Caki2 (cell line): ENCODE results near the gene RGS14. TPM values are rescaled to one million over a fixed set of nuclear protein-coding genes. Genes with fewer than 3 reads are reported as not detected.

Experiments
- DNase-seq: peaks from one replicate; pipeline ENCODE4 v3.0.0-alpha.2; 2015; ENCODE audit warnings: low read depth
- in situ Hi-C: cut with HindIII; loops from 2 replicates; pipeline ENCODE4 v1.10.0; 2016; ENCODE audit warnings: low sequenced_read_pairs, low pct_unique_long_range_greater_than_20kb, mixed read lengths
- total RNA-seq: library from RNA; depleted of rRNA; stranded (reverse); fragments of >200 nt; shearing (Covaris generic); gene quantifications from 2 replicates; pipeline ENCODE4 v1.2.3, GENCODE V29; 2014; ENCODE audit warnings: low replicate concordance; rRNA removed

RGS14 gene, protein sequence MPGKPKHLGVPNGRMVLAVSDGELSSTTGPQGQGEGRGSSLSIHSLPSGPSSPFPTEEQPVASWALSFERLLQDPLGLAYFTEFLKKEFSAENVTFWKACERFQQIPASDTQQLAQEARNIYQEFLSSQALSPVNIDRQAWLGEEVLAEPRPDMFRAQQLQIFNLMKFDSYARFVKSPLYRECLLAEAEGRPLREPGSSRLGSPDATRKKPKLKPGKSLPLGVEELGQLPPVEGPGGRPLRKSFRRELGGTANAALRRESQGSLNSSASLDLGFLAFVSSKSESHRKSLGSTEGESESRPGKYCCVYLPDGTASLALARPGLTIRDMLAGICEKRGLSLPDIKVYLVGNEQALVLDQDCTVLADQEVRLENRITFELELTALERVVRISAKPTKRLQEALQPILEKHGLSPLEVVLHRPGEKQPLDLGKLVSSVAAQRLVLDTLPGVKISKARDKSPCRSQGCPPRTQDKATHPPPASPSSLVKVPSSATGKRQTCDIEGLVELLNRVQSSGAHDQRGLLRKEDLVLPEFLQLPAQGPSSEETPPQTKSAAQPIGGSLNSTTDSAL
- total RNA-seq: 97.6 and 107 TPM in 2 replicates

DNA sequence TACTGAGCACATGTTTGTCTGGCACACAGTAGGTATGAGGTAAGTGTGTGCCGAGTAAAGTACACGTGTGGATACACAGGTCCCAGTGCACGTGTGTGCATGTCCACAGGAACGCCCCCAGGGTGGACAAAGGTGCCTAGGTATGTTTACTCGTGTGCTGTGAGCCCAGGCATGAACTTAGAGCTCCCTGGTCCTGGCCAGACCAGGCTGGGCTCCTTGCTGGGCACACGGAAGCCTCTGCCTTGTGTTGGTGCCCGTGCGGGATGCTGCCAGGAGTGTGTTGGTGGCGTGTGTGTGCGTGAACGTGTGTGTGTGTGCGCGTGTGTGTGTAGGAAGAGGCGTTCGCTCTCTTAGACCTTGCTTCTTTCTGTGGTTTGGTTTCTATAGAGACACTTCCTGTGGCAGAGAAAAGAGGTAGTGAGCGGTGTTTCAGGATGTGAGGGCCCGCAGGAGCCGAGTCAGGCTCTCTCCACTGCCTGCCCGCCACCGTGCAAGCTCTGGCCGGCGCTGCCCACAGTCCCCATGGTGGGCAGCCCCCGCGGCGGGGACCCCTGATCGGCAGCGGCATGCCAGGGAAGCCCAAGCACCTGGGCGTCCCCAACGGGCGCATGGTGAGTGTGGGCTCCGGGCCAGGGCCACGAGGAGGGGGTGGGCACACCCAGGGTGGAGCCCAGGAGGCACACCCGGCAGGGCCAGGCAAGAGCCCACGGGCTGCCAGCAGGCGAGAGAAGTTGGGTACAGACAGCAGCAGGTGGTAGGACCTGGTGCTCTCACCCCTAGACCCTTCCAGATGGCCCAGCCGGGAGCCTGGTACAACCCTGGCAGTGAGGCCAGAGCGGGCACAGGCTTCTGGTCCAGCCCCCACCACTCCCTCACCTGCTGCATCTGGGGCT lies at the start of gene RGS14:
TSS of gene RGS14 (plus strand) at position 466 of the 893 bp plus-strand sequence. CDS start at position 567, 101 bp downstream.
- in situ Hi-C loops: no loop called here
- no peak for DNase-seq

DNA sequence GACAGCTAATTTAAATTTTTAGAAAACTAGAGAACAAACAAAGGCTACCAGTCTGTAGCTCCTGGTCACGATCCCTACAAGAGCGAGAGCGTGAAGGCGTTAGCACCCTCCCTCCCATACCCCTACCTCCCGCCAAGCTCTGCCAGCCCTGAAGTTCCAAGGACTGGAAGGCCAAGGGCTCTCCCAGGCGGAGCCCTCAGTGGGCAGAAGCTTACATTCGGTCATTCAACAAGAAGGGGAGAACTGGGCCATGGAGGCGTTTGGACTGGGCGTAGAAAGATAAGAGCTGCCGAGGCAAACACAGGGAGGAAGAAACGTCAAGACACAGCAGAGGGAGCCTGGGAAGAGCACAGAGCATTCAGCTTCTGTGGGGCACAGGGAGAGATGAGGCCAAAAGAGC lies 49.0 kb upstream of the RGS14 start:
- in situ Hi-C loops: no loop called here
- DNase-seq: no peak

DNA sequence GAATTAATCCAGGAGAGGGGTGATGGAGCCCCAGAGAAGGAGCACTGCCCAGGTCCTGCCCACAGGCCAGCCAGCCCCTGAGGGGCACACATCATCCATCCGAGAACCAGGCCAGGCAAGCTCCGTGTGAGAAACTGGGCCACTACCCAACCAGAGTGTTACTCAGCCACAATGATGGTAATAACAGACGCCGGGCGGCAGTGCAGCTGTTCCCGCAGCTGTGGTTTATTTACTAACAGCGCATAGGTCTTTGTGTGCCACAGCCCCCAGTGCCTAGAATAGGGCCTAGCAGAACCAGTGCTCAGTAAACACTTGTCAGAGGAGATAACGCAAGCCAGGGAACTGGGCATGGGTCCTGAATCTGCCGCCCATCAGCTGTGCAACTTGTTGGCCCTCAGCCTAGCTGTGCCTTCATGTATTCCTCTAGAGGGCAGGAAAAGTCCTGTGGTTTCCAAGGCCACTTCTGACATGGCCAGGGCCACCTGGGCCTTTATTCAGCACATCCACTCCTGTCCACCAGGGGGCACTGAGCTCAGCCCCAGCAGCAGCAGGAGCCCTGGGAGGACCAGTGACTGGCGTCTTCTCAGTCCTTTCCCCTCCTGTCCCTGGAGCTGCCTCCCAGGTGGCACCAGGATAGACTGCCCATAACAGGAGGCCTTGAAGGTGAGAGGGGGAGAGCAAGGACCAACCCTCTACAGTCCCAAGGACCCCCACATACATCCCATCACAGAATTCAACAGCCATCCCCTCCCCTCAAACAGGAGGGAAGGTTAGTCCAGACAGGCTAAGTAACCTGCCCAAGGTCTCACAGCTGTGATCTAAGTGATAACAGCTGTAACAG lies 48.2 kb upstream of the RGS14 start:
- in situ Hi-C loops: no loop called here
- DNase-seq: peak; percentile 78

DNA sequence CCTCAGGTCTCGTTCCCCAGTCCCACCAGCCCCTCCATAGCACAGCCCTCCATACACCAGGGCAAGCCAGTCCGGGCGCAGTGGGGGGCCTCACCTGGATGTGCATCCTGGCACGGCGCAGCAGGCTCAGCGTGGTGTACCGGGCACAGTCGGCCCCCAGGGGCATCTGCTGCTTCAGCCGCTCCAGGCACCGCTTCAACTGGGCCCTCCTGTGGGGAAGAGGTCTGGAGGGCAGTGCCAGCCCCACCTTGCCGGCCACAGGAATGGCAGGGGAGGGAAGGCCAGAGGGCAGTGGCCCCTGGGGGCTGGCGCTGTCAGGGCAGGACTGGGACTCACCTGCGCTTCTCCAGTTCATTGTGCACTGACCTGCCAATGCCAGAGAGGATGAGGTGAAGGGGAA lies 47.4 kb upstream of the RGS14 start:
- in situ Hi-C loops: no loop called here
- no peak for DNase-seq

DNA sequence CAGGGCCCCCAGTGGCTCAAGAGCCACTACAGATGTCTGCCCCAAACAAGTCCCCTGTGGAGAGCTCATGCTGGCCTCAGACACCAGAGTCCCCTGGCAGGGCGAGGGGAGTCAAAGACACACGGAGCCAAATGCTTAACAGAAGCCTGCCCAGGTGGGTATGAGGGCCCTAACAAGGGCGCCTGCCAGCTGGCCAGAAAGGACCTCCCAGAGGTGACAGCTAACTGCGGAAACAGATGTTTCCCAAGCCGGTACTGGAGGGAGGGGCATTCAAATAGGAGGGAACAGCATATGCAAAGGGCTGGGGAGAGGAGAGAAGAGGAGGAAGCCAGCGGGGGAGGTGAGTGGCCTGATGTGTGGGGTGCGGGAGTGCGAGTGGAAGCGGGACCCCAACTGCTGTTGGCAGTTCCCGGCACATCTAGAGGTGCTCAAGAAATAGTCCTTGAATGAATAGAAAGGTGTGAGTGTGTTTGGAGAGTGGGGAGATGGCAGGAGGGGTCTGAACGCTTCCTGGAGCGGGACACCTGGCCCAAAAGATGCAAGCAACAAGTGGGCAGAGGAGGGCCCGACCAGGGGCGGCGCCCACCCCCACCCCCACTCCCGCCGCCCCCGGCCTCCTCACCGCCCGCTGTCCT lies 46.9 kb upstream of the RGS14 start:
- DNase-seq: peak; percentile 44
- in situ Hi-C loops: no loop called here

DNA sequence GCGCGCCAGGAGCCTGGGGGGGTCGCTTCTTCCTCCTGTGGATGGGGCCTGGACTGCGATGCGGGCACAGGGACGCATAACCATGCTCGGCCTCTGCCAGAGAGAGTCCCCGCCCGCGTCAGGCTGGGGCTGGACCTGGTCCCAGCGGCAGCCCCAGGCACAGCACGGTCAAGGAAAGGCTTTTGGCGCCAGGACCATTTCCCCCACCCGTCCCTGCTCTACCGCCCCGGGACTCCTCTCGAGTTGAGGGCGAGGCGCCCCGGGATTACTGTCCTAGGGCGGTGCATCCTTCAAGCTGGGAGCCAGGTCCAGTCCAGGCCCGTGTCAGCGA lies 46.4 kb upstream of the RGS14 start:
- no peak for DNase-seq
- in situ Hi-C loops: no loop called here

DNA sequence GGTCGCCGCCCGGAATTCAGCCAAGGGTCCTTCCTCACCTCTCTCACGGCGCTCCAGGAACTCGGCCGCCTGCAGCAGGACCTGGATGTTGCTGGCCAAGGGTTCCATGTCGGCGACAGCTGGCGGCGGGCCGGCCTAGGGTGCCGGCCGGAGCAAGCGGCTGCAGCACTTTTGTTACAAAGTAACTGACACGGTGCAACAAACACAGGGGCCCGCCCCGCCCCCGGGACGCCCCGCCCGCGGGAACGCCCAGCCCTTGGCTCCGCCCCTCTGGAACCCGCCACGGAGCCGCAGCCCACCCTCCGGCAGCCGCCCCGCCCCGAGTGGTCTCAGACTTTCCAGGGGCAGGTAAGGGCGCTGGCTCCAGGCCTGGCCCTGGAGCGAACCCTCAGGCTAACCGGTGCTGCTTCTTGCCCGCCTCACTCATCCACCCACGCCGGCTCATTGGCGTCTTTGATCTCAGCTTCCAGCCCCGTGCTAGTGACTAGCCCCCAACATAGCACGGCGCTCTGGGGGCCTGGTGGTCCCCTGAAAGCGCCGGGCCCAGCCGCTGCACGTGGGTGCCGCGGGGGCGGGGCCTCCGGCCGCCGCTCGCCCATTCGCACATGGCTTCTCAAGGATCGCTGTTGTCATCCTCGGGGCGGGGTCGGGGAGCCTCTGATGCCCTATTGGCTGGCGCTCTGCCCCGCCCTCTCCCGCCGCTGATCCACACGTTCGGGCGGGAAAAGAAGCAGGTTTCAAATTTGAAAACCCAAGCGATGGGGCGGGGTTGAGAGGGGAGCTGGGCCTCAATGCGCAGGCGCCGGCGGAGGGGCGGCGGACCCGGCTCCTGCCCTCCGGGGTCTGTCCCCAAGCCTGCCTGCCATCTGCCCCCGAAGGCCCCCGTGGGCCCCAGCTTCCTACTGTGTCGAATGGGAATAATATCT lies 45.7 kb upstream of the RGS14 start, which contains the start of gene MXD3:
TSS of gene MXD3 (minus strand) at position 176 of the 926 bp plus-strand sequence. CDS start at position 108, 68 bp downstream.
- peak; percentile 99 for DNase-seq
- in situ Hi-C loops: no loop called here

DNA sequence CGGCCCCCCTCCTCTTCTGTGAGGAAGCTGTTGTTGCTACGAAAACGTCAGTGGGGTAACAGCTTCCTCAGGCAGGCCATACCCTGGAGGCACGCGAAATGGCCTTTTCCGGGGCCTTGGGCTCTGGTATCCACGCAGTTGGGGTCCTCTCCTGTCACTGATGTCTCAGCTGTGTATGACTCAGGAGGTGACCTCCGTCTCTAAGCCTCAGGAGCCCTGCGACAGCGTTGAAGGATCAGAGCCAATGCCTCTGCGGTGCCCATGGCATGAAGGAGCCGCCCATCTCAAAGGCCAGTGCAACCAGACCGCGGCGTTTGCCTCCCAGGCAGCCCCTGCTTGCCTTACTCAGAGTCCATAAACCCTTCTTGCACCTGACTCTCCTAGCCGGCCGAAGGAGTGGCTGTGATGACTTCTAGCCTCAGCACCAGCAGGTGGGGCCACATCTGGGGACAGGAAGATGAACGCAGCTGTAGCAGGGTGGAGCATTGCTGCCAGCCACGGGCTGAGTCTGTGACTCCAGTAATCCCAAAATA lies 45.0 kb upstream of the RGS14 start:
- peak; percentile 83 for DNase-seq
- in situ Hi-C loops: no loop called here

DNA sequence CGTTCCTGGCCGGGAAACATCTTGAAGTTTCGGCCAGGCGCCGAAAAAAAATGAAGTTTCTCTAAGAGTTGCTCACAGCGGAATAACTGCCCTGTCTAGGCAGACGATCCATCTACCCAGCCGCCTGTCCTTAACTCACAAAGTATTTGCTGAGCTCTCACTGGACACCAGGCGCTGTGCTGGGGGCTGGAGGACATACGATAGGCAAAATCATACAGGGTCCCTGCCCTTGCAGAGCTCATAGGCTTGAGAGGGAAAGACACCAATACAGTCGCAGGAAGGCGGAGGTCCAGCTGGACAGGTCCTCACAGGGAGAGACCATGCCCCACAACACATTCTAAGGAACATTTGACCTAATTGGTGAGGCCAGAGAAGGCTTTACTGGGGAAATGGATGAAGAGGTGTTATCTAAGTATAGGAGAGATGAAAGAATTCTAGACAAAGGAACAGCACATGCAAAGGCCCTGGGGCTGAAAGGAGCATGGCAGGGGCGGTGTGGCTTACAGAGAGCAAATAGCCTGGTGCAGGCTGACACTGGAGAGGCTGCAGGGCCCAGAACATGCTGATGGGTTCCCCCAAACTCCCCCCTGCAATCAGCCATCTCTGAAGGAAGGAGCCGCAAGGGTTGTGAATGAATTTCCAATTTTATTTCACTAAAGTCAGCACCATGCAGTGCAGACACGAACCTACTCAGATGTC lies 44.0 kb upstream of the RGS14 start:
- in situ Hi-C loops: no loop called here
- DNase-seq: no peak

DNA sequence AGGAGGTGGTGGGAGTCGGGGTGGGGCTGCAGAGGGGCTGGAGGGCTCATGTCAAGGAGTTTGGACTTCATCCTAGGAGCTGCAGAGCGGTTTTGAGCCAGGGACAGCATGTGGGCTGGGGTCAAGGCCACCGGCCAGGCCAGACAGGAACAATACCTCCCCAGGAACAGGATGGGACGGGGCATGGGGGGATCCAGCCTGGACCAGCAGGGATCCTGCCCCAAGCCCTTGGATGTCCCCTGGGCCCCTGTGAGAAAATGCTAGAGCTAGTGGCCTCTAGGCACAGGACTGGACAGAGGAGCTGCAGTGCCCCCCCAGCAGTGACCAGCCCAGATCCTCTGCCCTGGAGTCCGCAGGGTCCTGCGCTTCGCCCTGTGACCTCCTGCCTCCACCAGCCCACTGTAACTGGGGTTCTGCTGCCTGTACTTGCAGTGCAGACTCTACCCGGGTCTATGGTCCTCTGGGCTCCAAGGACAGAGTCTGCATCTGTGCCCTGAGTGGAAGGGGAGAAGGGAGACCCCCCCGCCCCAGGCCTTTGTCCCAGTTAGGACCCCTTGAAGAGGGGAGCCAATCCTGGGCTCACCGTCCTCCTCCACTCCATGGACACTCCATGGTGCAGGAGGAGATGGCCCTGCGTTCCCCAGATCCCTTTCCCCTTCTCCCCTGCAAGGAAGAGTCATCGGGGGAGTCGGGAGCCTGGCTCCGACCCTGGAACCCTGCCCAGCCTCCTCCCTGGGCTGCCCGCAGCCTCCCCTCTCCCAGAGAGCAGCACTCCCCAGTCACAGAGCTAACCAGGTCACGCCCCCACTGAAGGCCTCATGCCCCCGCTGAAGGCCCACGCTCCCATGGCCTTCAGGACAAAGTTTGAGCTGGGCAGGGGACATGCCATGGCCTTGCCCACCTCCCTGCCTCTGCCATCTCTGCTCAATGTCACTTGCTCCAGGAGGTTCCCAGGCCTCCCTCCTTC lies 43.1 kb upstream of the RGS14 start:
- in situ Hi-C loops: no loop called here
- no peak for DNase-seq

DNA sequence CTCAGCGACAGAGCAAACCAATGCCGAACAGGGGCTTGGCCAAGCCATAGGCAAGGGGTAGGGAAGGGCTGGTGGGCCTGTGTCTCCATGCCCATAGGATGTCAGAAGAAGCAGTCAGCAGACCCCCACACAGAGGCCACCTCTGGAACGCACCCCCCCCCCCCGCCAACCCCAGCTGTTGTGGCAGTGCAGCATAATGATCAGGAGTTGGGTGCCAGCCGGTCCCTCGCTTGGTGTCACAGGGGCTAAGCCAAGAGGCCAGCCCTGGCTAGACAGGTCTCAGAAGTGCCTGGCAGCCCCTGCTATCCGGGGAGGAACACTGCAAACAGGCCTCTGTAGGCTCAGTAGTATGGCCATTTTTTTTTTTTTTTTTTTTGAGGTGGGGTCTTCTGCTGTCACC lies 42.3 kb upstream of the RGS14 start:
- in situ Hi-C loops: no loop called here
- no peak for DNase-seq

DNA sequence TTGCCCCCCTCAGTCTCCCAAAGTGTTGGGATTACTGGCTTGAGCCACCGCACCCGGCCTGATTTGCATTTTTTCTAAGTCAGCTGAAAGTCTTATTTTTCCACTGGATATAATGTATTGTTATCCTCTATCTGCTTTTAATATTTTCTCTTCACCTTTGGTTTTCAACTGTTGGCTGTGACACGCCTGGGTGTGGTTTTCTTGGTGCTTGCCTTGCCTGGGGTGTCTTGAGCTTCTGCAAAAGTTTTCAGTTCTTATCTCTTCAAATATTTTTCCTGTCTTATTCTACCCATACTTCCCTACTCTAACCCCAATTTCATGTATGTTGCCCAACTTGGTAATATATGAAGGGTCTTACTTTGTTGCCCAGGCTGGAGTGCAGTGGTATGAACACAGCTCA lies 41.7 kb upstream of the RGS14 start:
- no peak for DNase-seq
- in situ Hi-C loops: no loop called here

DNA sequence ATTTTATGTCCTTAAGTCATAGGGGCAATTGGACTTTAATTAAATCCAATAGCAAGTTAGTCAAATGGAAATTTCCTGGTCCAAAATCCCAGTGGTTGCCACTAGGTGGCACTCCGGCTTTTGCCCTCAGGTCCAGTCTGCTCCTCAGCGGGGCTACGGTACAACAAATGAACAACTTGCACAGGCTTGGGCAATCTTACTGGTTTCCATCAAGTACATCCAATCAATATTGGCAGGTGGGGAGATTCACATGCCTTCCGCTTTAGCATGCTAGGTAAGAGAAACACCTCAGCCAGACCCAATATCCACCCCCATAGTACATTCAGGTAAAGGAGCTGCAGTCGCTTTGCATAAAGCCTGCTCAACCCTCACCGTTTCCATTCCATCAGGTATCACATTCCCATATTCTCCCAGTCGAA lies 39.8 kb upstream of the RGS14 start:
- DNase-seq: peak; percentile 61
- in situ Hi-C loops: no loop called here

DNA sequence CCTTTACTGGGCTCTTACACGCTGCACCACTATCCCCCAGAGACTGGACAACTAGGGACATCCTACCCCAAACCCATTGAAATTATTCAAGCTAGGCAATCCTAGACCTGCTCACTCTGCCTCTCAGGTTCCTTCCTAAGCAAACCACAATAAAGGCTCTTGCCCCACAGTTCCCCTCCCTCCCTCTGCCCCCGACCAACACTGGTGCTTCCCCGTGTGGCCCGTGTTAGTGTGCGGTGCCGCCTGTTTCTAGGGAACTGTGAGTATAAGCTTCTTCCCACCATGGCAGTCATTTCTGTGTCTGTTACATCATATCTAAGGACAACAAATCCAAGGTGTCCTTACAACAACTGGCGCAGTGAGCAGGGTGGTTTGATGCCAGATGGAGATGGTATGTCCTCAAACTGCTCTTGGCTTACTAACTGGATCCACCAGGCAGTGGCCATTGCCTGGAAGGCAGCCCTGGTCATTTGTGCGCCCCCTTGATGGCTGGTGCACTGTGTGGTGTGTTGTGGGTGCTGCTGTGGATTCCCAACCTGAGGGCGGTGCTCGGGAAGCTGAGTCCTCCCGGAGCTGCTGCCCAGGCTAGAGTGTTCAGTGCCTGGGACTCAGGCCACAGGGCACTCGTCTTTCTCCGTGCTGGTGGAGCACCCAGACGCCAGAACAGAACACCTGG lies 37.7 kb upstream of the RGS14 start:
- no peak for DNase-seq
- in situ Hi-C loops: no loop called here
